H9 (cell line): ENCODE data around the gene WDHD1. TPM values are rescaled to one million over a fixed set of nuclear protein-coding genes. Genes with fewer than 3 reads are reported as not detected.

Experiments used
- DNase-seq: peaks from one replicate; pipeline ENCODE4 v3.0.0-alpha.2; 2017
- H2AFZ ChIP-seq: one replicate; pipeline ENCODE4 v1.6.1; 2013; ENCODE audit warnings: mild to moderate bottlenecking, low read length, control low read depth, moderate library complexity
- H2AK5ac ChIP-seq: 2 replicates; pipeline ENCODE4 v1.6.1; 2013; ENCODE audit warnings: low read length, control low read depth, mixed read lengths; ENCODE audit not compliant: insufficient read length
- H2BK120ac ChIP-seq: one replicate; pipeline ENCODE4 v1.6.1; 2013; ENCODE audit warnings: low read depth, mild to moderate bottlenecking, low read length, control low read depth, inconsistent platforms; ENCODE audit not compliant: poor library complexity, severe bottlenecking
- H2BK12ac ChIP-seq: 2 replicates; pipeline ENCODE4 v1.6.1; 2013; ENCODE audit warnings: low read length, control low read depth, mixed read lengths, low read depth; ENCODE audit not compliant: insufficient read length
- H2BK15ac ChIP-seq: 2 replicates; pipeline ENCODE4 v1.6.1; 2013; ENCODE audit warnings: low read depth, low read length, control low read depth
- H2BK20ac ChIP-seq: one replicate; pipeline ENCODE4 v1.6.1; 2013; ENCODE audit warnings: low read depth, mild to moderate bottlenecking, low read length, control low read depth, inconsistent platforms; ENCODE audit not compliant: poor library complexity, severe bottlenecking
- H2BK5ac ChIP-seq: 2 replicates; pipeline ENCODE4 v1.6.1; 2013; ENCODE audit warnings: low read length, control low read depth, mixed read lengths; ENCODE audit not compliant: insufficient read length
- H3K14ac ChIP-seq: 2 replicates; pipeline ENCODE4 v1.6.1; 2013; ENCODE audit warnings: low read length, control low read depth; ENCODE audit not compliant: insufficient read depth
- H3K18ac ChIP-seq: 2 replicates; pipeline ENCODE4 v1.6.1; 2013; ENCODE audit warnings: low read depth, mild to moderate bottlenecking, mixed read lengths, low read length, control low read depth; ENCODE audit not compliant: insufficient read length
- H3K23ac ChIP-seq: 2 replicates; pipeline ENCODE4 v1.6.1; 2013; ENCODE audit warnings: low read length, control low read depth, mixed read lengths, low read depth; ENCODE audit not compliant: insufficient read length
- H3K23me2 ChIP-seq: 2 replicates; pipeline ENCODE4 v1.6.1; 2013; ENCODE audit warnings: low read depth, mild to moderate bottlenecking, mixed read lengths, low read length, control low read depth; ENCODE audit not compliant: insufficient read length, poor library complexity, severe bottlenecking
- H3K27ac ChIP-seq: 2 replicates; pipeline ENCODE4 v1.5.1; 2013; ENCODE audit warnings: low read length, control low read depth, mixed read lengths, low read depth; ENCODE audit not compliant: insufficient read length
- H3K27me3 ChIP-seq: 2 replicates; pipeline ENCODE4 v1.6.1; 2013; ENCODE audit warnings: low read length, control low read depth, inconsistent platforms; ENCODE audit not compliant: insufficient read depth
- H3K4ac ChIP-seq: 2 replicates; pipeline ENCODE4 v1.6.1; 2013; ENCODE audit warnings: low read depth, mild to moderate bottlenecking, control low read depth, inconsistent platforms, low read length, moderate library complexity
- H3K4me1 ChIP-seq: 2 replicates; pipeline ENCODE4 v1.6.1; 2013; ENCODE audit warnings: low read length, control low read depth, inconsistent platforms; ENCODE audit not compliant: insufficient read depth
- H3K4me2 ChIP-seq: 2 replicates; pipeline ENCODE4 v1.6.1; 2013; ENCODE audit warnings: low read length, control low read depth, mixed read lengths; ENCODE audit not compliant: insufficient read length, insufficient read depth
- H3K56ac ChIP-seq: 2 replicates; pipeline ENCODE4 v1.6.1; 2013; ENCODE audit warnings: low read depth, mild to moderate bottlenecking, mixed read lengths, low read length, control low read depth; ENCODE audit not compliant: insufficient read length
- H3K79me1 ChIP-seq: 2 replicates; pipeline ENCODE4 v1.6.1; 2013; ENCODE audit warnings: low read depth, mild to moderate bottlenecking, moderate library complexity, low read length, control low read depth, inconsistent platforms; ENCODE audit not compliant: insufficient read depth, poor library complexity, severe bottlenecking
- H3K79me2 ChIP-seq: 2 replicates; pipeline ENCODE4 v1.6.1; 2013; ENCODE audit warnings: low read length, control low read depth, inconsistent platforms; ENCODE audit not compliant: insufficient read depth
- H3K9ac ChIP-seq: 2 replicates; pipeline ENCODE4 v1.6.1; 2013; ENCODE audit warnings: low read length, control low read depth, mixed read lengths; ENCODE audit not compliant: insufficient read length; ENCODE audit errors: extremely low read depth
- H3K9me3 ChIP-seq: one replicate; pipeline ENCODE4 v1.6.1; 2013; ENCODE audit warnings: low read depth, low read length, inconsistent platforms; ENCODE audit not compliant: control insufficient read depth
- H3T11ph ChIP-seq: one replicate; pipeline ENCODE4 v1.6.1; 2013; ENCODE audit warnings: mild to moderate bottlenecking, low read length, control low read depth, inconsistent platforms
- H4K20me1 ChIP-seq: one replicate; pipeline ENCODE4 v1.6.1; 2013; ENCODE audit not compliant: control insufficient read depth, insufficient read length, insufficient read depth
- H4K5ac ChIP-seq: 2 replicates; pipeline ENCODE4 v1.6.1; 2013; ENCODE audit warnings: low read depth, mild to moderate bottlenecking, mixed read lengths, low read length, control low read depth; ENCODE audit not compliant: insufficient read length
- H4K8ac ChIP-seq: replicated peaks from 2 replicates; pipeline ENCODE4 v1.6.1; 2013; ENCODE audit warnings: low read length, control low read depth, mixed read lengths, low read depth; ENCODE audit not compliant: insufficient read length
- H4K91ac ChIP-seq: 2 replicates; pipeline ENCODE4 v1.6.1; 2013; ENCODE audit warnings: low read depth, mild to moderate bottlenecking, moderate library complexity, mixed read lengths, low read length, control low read depth; ENCODE audit not compliant: insufficient read length
- H3K27ac Mint-ChIP-seq, 3 experiments: 2 replicates in 2 of 3; 3 replicates in 1 of 3; pipeline ENCODE4 v1.8.0; 2020 to 2021; ENCODE audit warnings: mixed read lengths in 3 of 3, mild to moderate bottlenecking in 1 of 3, moderate library complexity in 1 of 3
- H3K27me3 Mint-ChIP-seq: 2 replicates; pipeline ENCODE4 v1.8.0; 2021; ENCODE audit warnings: low read depth, mild to moderate bottlenecking, moderate library complexity, mixed read lengths
- H3K36me3 Mint-ChIP-seq, 3 experiments: 2 replicates in 2 of 3; 3 replicates in 1 of 3; pipeline ENCODE4 v1.8.0; 2020 to 2021; ENCODE audit warnings: low read depth in 3 of 3, mixed read lengths in 3 of 3; ENCODE audit not compliant: insufficient read depth in 1 of 3
- H3K4me1 Mint-ChIP-seq, 2 experiments: 2 replicates each; pipeline ENCODE4 v1.8.0; 2020; ENCODE audit warnings: mixed read lengths in 2 of 2
- H3K4me3 Mint-ChIP-seq, 2 experiments: 2 replicates in 1 of 2; 3 replicates in 1 of 2; pipeline ENCODE4 v1.8.0; 2020 to 2021; ENCODE audit warnings: mild to moderate bottlenecking in 2 of 2, mixed read lengths in 2 of 2, moderate library complexity in 1 of 2
- H3K9me3 Mint-ChIP-seq, 2 experiments: 2 replicates in 1 of 2; 3 replicates in 1 of 2; pipeline ENCODE4 v1.8.0; 2020; ENCODE audit warnings: mild to moderate bottlenecking in 2 of 2, mixed read lengths in 2 of 2, moderate library complexity in 1 of 2
- CTCF ChIP-seq: fragments of 200-600 bp; sonication (generic); conservative IDR thresholded peaks from 3 replicates; pipeline ENCODE4 v1.8.0; 2021; ENCODE audit warnings: antibody characterized with exemption, mild to moderate bottlenecking
- WGBS: extraction: QIAGEN DNeasy Blood & Tissue Kit; methylation state at CpG from one replicate; pipeline ENCODE4 v1.1.7; 2013; ENCODE audit warnings: missing lambda C conversion rate, low lambda C conversion rate, mixed read lengths; ENCODE audit not compliant: insufficient read length; ENCODE audit errors: extremely low coverage; 5-methylcytosine and 5-hydroxymethylcytosine counted together
- total RNA-seq: library from RNA; stranded (reverse); gene quantifications from 2 replicates; pipeline ENCODE4 v1.2.1, GENCODE V29; 2021

Gene WDHD1
- total RNA-seq, 1 experiment from 2014 or later, result 93.7 TPM

- WGBS, result no CpG with 5 or more reads among the region's 3 CpGs
- no peak overlapping the region for H2BK12ac ChIP-seq
- no peak overlapping the region for H3K4me2 ChIP-seq
These were observed 131.9 kb downstream of the WDHD1 start for GRCh38 chr14:54894995-54895394.

More at GRCh38 chr14:54894995-54895394, 131.9 kb downstream of the WDHD1 start:
- no peak overlapping the region for H2AK5ac ChIP-seq
- no peak overlapping the region for H3T11ph ChIP-seq
- H4K20me1 ChIP-seq, result no peaks in the 10 kb centered on the region
- no peak overlapping the region for H4K8ac ChIP-seq
- H3K14ac ChIP-seq, result no peak overlapping the region
- no peak overlapping the region for H3K18ac ChIP-seq
- Mint-ChIP-seq H3K36me3 (no peaks in the 10 kb centered on the region; a peak in 1 of 7 replicates), H3K4me1 (peaks cover 6 to 7% of the 10 kb centered on the region in 2 experiments), H3K27me3 (peaks cover 5% of the 10 kb centered on the region), H3K9me3 (no peaks in the 10 kb centered on the region), H3K4me3 (no peak overlapping the region), H3K27ac (no peak overlapping the region)
- H3K4ac ChIP-seq, result no peak overlapping the region
- DNase-seq, result no peak
- H3K4me1 ChIP-seq, result no peaks in the 10 kb centered on the region
- H3K56ac ChIP-seq, result no peak overlapping the region
- no peaks in the 10 kb centered on the region for H3K27me3 ChIP-seq
- H2BK20ac ChIP-seq, result no peak overlapping the region
- H2BK15ac ChIP-seq, result no peak overlapping the region
- H3K9ac ChIP-seq, result no peak overlapping the region
- no peak overlapping the region for H2BK120ac ChIP-seq
- H2AFZ ChIP-seq, result no peak overlapping the region
- no peak overlapping the region for H4K91ac ChIP-seq
- no peak overlapping the region for H3K23ac ChIP-seq
- H2BK5ac ChIP-seq, result no peak overlapping the region
- no peaks in the 10 kb centered on the region for H3K9me3 ChIP-seq
- no peaks in the 10 kb centered on the region for H3K79me2 ChIP-seq
- H3K27ac ChIP-seq, result no peak overlapping the region
- TF ChIP-seq CTCF, result no peak
- H3K23me2 ChIP-seq, result no peaks in the 10 kb centered on the region
- no peak overlapping the region for H4K5ac ChIP-seq
- no peaks in the 10 kb centered on the region for H3K79me1 ChIP-seq
